WERI-Rb-1 (cell line): Measurements from ENCODE around the gene CHMP2A.
"Not testable (repeated sequence)": the region's sequence is repeated elsewhere in the genome, so short reads cannot be mapped to it uniquely, and the experiment has no call there.

Experiments used
- DNase-seq: peaks from one replicate; pipeline ENCODE4 v3.0.0-alpha.2; 2020
- H3K27ac ChIP-seq: fragments of 250-450 bp; sonication (Bioruptor Pico); 2 replicates; pipeline ENCODE4 v1.5.1; 2020; ENCODE audit warnings: mild to moderate bottlenecking, moderate library complexity
- H3K27me3 ChIP-seq: fragments of 250-450 bp; sonication (Bioruptor Pico); 2 replicates; pipeline ENCODE4 v1.5.1; 2021; ENCODE audit warnings: mild to moderate bottlenecking, low read depth, moderate library complexity; ENCODE audit not compliant: insufficient read depth, severe bottlenecking
- H3K36me3 ChIP-seq: fragments of 250-450 bp; sonication (Bioruptor Pico); 2 replicates; pipeline ENCODE4 v1.5.1; 2020; ENCODE audit warnings: mild to moderate bottlenecking, moderate library complexity
- H3K4me3 ChIP-seq: 2 replicates; pipeline ENCODE4 v1.5.1; 2011; ENCODE audit warnings: low read depth, mild to moderate bottlenecking, control low read depth, low read length
- H3K9me3 ChIP-seq: fragments of 250-450 bp; sonication (Bioruptor Pico); 2 replicates; pipeline ENCODE4 v1.5.1; 2021; ENCODE audit warnings: mild to moderate bottlenecking, moderate library complexity; ENCODE audit not compliant: severe bottlenecking
- TF ChIP-seq, protein P1 (sequence below): IDR thresholded peaks from 2 replicates; pipeline ENCODE4 v1.5.1; 2011; ENCODE audit warnings: low read depth, mild to moderate bottlenecking, control low read depth, inconsistent platforms, low read length

Gene CHMP2A

DNA sequence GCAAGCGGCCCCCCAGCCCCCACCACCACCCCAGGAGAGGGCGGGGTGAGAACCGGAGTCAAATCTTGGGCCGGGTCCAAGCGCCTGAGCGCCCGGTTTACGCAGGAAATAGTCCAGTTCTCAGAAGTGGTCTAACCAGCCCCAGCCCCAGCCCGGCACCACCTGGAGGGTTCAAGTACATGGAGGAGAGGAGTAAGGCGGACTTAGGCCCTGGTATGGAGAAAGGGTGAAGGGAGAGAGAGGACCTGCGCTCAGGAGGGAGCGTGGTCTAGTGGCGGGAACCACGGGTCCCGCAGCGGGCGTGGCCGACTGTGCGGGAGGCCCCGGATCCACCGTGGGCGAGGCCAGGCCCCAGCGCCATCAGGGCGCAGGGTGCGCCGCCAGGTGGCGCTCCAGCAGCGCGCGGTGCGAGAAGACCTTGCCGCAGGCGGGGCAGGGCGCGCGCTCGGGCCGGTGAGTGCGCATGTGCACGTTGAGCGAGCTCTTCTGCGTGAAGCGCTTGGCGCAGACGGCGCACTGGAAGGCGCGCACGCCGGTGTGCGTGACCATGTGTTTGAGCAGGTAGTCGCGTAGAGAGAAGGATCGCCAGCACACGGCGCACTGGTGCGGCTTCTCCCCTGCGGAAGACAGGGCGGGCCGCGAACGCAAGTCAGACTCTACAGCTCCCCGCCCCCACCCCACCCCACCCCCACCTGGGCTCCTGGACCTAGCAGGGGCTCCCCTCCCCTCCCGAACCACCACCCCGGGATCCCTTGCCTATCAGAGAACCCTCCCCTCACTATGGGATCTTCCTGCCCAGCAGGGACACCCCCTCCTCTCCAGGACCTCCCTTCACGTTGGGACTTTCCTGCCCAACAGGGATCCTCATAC lies 41.0 kb downstream of the CHMP2A start:
- Histone ChIP-seq H3K4me3 (peak overlapping the region; percentile 73), H3K27me3 (no peaks in the 10 kb centered on the region), H3K27ac (peak overlapping the region; percentile 88), H3K36me3 (peaks cover 13% of the 10 kb centered on the region), H3K9me3 (no peaks in the 10 kb centered on the region)
- DNase-seq = peak; percentile 96
- TF ChIP-seq, protein P1, sequence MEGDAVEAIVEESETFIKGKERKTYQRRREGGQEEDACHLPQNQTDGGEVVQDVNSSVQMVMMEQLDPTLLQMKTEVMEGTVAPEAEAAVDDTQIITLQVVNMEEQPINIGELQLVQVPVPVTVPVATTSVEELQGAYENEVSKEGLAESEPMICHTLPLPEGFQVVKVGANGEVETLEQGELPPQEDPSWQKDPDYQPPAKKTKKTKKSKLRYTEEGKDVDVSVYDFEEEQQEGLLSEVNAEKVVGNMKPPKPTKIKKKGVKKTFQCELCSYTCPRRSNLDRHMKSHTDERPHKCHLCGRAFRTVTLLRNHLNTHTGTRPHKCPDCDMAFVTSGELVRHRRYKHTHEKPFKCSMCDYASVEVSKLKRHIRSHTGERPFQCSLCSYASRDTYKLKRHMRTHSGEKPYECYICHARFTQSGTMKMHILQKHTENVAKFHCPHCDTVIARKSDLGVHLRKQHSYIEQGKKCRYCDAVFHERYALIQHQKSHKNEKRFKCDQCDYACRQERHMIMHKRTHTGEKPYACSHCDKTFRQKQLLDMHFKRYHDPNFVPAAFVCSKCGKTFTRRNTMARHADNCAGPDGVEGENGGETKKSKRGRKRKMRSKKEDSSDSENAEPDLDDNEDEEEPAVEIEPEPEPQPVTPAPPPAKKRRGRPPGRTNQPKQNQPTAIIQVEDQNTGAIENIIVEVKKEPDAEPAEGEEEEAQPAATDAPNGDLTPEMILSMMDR = peak; percentile 93

DNA sequence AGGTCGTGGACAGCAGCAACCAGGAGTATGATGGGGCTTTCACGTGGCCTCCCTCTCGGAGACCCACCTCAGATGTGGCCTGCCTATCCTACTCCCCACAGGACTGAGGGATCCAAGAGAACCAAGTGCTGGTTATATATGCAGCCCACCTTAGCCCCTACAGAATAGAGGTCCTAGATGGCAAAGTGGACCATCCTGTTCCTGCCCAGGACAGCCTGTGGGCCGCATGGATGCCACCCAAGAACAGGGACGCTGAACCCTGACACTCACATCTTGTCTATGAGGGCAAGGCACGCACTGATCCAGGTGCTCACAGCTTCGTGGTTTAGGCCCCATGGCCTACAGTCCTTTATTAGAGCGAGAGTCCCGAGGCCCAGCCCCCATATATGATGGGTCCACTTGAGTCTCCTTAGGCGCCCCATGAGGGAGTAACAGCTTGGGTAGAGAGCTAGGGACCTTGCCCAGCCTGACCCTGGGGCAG lies 41.7 kb downstream of the CHMP2A start:
- H3K4me3 ChIP-seq = no peak overlapping the region
- DNase-seq = no peak
- H3K27ac ChIP-seq = peak overlapping the region; percentile 88

DNA sequence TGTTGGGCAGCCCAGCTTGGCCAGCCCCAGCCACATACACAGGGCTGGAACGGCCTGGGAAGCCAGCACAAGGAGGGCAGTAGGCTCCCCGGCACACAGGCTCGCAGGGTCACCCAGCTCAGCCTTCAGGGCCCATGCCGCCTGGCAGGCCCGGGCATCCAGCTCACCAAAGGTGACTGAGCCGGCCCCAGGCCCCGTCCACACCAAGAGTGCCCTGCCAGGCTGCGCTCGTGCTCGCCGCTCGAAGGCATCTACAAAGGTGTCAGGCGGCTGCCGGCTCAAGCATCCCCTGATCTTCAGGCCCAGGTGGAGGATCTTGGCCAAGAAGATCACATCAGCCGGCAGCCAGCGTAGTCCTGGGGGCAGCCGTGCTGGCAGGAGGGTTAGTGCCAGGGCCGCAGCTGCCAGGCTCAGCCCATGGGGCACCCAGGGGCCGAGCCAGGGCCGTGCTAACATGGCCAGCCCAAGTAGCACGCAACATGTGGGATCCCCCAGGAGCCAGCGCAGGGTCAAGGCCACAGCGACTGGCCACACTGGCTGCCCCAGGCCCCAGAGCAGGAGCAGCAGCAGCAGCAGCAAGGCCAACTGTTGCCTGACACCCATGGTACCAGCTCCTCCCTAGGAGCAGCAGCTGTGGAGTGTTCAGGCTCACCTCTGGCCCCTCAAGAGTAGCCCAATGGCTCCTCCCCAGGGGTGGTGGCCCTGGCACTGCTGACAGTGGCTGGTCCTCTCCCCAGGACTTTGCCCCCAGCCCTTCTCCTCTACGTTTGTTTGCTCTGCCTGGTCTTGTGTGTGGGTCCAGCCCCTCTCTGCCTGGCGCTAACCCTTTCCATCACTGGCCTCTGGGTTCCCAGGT lies 43.3 kb downstream of the CHMP2A start, which contains the start of gene SLC27A5:
TSS of gene SLC27A5 (minus strand) at position 640 of the 856 bp plus-strand sequence. CDS start at position 603, 37 bp downstream.
- Histone ChIP-seq H3K27me3 (no peaks in the 10 kb centered on the region), H3K27ac (no peak within 1 kb of the TSS), H3K36me3 (peaks cover 10% of the 10 kb centered on the region), H3K4me3 (no peak within 1 kb of the TSS), H3K9me3 (no peaks in the 10 kb centered on the region)
- TF ChIP-seq, protein P1 = no peak
- no peak for DNase-seq

More for the DNA sequence above, 41.7 kb downstream of the CHMP2A start:
- Histone ChIP-seq H3K27me3 (no peaks in the 10 kb centered on the region), H3K9me3 (no peaks in the 10 kb centered on the region), H3K36me3 (peaks cover 13% of the 10 kb centered on the region)
- TF ChIP-seq, protein P1 = no peak

DNA sequence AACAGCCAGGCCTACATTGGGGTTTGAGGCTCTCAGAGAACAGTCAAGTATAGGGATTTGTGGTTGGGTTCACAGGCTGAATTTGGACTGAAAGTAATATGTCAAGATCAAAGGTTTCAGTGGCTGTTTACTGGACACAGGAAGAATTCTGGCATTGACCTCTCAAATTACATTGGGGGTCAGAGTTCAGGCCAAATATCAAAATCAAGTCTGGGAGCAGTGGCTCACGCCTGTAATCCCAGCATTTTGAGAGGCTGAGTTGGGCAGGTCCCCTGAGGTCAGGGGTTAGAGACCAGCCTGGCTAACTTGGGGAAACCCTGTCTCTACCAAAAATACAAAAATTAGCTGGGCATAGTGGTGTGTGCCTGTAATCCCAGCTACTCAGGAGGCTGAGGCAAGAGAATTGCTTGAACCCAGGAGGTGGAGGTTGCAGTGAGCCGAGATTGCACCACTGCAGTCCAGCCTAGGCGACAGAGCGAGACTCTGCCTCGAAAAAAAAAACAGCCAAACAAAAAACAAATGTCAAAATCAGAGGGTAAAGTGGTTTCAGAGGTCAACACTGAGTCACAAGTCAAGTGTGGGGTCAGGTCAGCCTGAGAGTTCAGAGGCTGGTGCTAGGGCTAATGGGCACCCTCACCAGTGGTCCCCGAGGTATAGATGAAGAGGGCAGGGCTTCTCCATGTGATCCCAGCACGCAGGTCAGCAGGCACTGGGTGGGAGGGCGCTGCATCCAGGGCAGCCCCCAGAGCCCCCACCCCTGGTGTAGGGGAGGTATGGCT lies 44.6 kb downstream of the CHMP2A start:
- TF ChIP-seq, protein P1 = no peak
- Histone ChIP-seq H3K27me3 (no peaks in the 10 kb centered on the region), H3K4me3 (no peak overlapping the region), H3K36me3 (peaks cover under 1% of the 10 kb centered on the region; the same call in 1 of the 2 replicates), H3K27ac (no peak overlapping the region), H3K9me3 (no peaks in the 10 kb centered on the region)
- no peak for DNase-seq

DNA sequence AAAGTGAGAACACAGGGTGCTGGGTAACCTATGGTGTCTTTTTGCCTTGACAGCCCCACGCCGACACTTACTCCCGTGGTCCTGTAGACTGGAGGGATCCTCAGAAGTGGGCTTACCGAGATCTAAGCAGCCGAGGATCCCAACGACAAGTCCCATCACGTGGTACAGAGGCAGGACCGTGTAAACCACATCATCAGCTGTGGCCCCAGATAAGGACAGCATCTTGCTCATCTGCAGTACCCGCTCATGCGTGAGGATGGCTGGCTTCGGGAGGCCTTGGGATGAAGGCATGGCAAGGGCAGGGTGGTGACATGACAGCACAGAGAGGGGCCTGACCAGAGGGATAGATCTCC lies 45.2 kb downstream of the CHMP2A start:
- no peaks in the 10 kb centered on the region for H3K36me3 ChIP-seq
- no peak overlapping the region for H3K27ac ChIP-seq
- TF ChIP-seq, protein P1 = no peak

DNA sequence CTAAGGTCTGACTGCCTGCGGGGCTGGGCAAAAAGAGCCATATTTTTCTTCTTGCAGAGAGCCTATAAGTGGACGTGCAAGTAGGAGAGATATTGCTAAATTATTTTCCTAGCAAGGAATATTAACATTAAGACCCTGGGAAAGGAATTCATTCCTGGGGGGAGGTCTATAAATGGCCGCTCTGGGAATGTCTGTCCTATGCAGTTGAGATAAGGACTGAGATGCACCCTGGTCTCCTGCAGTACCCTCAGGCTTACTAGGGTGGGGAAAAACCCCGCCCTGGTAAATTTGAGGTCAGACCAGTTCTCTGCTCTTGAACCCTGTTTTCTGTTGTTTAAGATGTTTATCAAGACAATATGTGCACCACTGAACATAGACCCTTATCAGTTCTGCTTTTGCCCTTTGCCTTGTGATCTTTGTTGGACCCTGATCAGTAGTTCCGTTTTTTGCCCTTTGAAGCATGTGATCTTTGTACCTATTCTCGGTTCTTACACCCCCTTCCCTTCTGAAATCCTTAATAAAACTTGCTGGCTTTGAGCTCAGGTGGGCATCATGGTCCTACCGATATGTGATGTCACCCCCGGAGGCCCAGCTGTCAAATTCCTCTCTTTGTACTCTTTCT lies 47.2 kb downstream of the CHMP2A start:
- H3K27ac ChIP-seq, DNase-seq, H3K27me3 ChIP-seq, H3K36me3 ChIP-seq, H3K4me3 ChIP-seq, H3K9me3 ChIP-seq: not testable (repeated sequence)

More for the DNA sequence above, 45.2 kb downstream of the CHMP2A start:
- no peak overlapping the region for H3K4me3 ChIP-seq
- H3K9me3 ChIP-seq = no peaks in the 10 kb centered on the region
- no peak for DNase-seq
- H3K27me3 ChIP-seq = no peaks in the 10 kb centered on the region
